Kidney (tissue), 14 donors: ENCODE data around the gene ACBD6. TPM values are rescaled to one million over a fixed set of nuclear protein-coding genes. Genes with fewer than 3 reads are reported as not detected.

ENCODE experiments used
- DNase-seq, 5 donors: peaks; one replicate each; pipeline ENCODE4 v3.0.0-alpha.2; 2013 to 2020
- FAIRE-seq: peaks from 2 replicates; lab custom pipeline; 2012; peaks lifted over from hg19 to GRCh38; lab: Jason Lieb, UNC
- H3K27ac ChIP-seq, 2 donors: one replicate each; pipeline ENCODE4 v1.7.0; 2013; ENCODE audit warnings: low read depth in 2 of 2, low read length in 2 of 2, inconsistent platforms in 1 of 2
- H3K27me3 ChIP-seq: one replicate; pipeline ENCODE4 v1.7.1; 2013; ENCODE audit warnings: low read length, inconsistent platforms; ENCODE audit not compliant: control insufficient read depth, insufficient read depth
- H3K36me3 ChIP-seq, 3 donors: one replicate each; pipeline versions ENCODE4 v1.7.0 to v1.7.1; 2013; ENCODE audit warnings: low read length in 3 of 3, control low read depth in 1 of 3, inconsistent platforms in 1 of 3; ENCODE audit not compliant: insufficient read depth in 3 of 3, control insufficient read depth in 2 of 3
- H3K4me1 ChIP-seq, 3 donors: one replicate each; pipeline versions ENCODE4 v1.7.0 to v1.7.1; 2013; ENCODE audit warnings: low read length in 3 of 3, inconsistent platforms in 1 of 3, low read depth in 1 of 3; ENCODE audit not compliant: control insufficient read depth in 2 of 3, insufficient read depth in 2 of 3
- H3K4me3 ChIP-seq, 3 donors: one replicate each; pipeline versions ENCODE4 v1.7.0 to v1.8.1; 2013; ENCODE audit warnings: low read length in 3 of 3, control low read depth in 1 of 3, inconsistent platforms in 1 of 3
- H3K9ac ChIP-seq, 3 donors: one replicate each; pipeline versions ENCODE4 v1.7.0 to v1.7.1; 2013; ENCODE audit warnings: low read length in 3 of 3, control low read depth in 1 of 3, inconsistent platforms in 1 of 3
- H3K9me3 ChIP-seq, 3 donors: one replicate each; pipeline versions ENCODE4 v1.7.0 to v1.7.1; 2013; ENCODE audit warnings: low read length in 3 of 3, control low read depth in 1 of 3, inconsistent platforms in 1 of 3; ENCODE audit not compliant: control insufficient read depth in 2 of 3, insufficient read depth in 1 of 3
- CTCF ChIP-seq: IDR thresholded peaks from 3 replicates; pipeline ENCODE4 v1.5.1; 2012; ENCODE audit warnings: mild to moderate bottlenecking, moderate library complexity, borderline replicate concordance; ENCODE audit not compliant: insufficient read depth; ENCODE audit errors: extremely low read depth
- intact Hi-C: fragments of 100-400 bp; cut with DNase I; formaldehyde crosslinking; loops from one replicate; pipeline ENCODE4 v1.11.1; 2022
- polyA plus RNA-seq: library from polyadenylated mRNA; stranded (reverse); fragments of 350-450 nt; fragmentation: Illumina TruSeq; extraction: RNeasy Lipid Tissue Mini Kit (QIAGEN cat#74804); gene quantifications from one replicate; pipeline ENCODE4 v1.2.3, GENCODE V29; 2014; ENCODE audit warnings: low read depth, low replicate concordance; ENCODE audit not compliant: insufficient read depth
- total RNA-seq: library from RNA; stranded (reverse); fragmentation: NEBNext Ultra II Directional; extraction: Animal tissue kit (Norgen Biotek cat#: 25700); gene quantifications from one replicate; pipeline ENCODE4 v1.2.1, GENCODE V29; 2021
- donor health status: control.
- donor health status: control.
- donor health status: control.
- donor health status: control.
- donor health status: control.
- donor health status: DM: yes; HTN: yes; CAD: no.
- donor health status: Normal renal cell carcinoma (clear cell type).

Gene ACBD6
- total and polyA plus RNA-seq, 2 donors from 2014 or later: 30.9 to 36.4 TPM

- no peak overlapping the region for H3K9ac ChIP-seq
- peak in 3 of 5 donors; percentile 64 to 75 (median 72) for DNase-seq
Measured at GRCh38 chr1:180271272-180272255, 230.8 kb downstream of the ACBD6 start.

GRCh38 chr1:180270530-180271271 is 231.7 kb downstream of the ACBD6 start:
- DNase-seq (no peak), FAIRE-seq (no peak)
- no peaks in the 10 kb centered on the region for H3K27me3 ChIP-seq

More at GRCh38 chr1:180271272-180272255, 230.8 kb downstream of the ACBD6 start:
- Histone ChIP-seq H3K9me3 (no peaks in the 10 kb centered on the region), H3K27me3 (no peaks in the 10 kb centered on the region), H3K4me3 (no peak overlapping the region), H3K4me1 (peaks cover 0 to 18% (median 3%) of the 10 kb centered on the region in 3 donors), H3K36me3 (peaks cover 0 to 3% (median 2%) of the 10 kb centered on the region in 3 donors), H3K27ac (peak overlapping the region in 1 of 2 donors; percentile 53)
- no peak for FAIRE-seq
- intact Hi-C loops: no loop called here
- no peak for TF ChIP-seq CTCF

More at GRCh38 chr1:180270530-180271271, 231.7 kb downstream of the ACBD6 start:
- no peak for TF ChIP-seq CTCF
- H3K9me3 ChIP-seq: no peaks in the 10 kb centered on the region
- H3K9ac ChIP-seq: no peak overlapping the region
- H3K36me3 ChIP-seq: peaks cover 0 to 3% (median 2%) of the 10 kb centered on the region in 3 donors
- H3K27ac ChIP-seq: peak overlapping the region in 1 of 2 donors; percentile 78
- no peak overlapping the region for H3K4me3 ChIP-seq
- H3K4me1 ChIP-seq: peaks cover 0 to 18% (median 3%) of the 10 kb centered on the region in 3 donors
- intact Hi-C loops: no loop called here
